ENCODE results near the gene SCARB1. TPM values are rescaled to one million over a fixed set of nuclear protein-coding genes. Genes with fewer than 3 reads are reported as not detected.
A peak's percentile ranks its signal among the peaks of the same experiment; 100 is the strongest.

The SCARB1 gene
- total and polyA plus RNA-seq, 2 of the 13 experiments (the other 11 are each of a cell fraction or from before 2014, with no cell fraction given): 63.4 to 160 TPM

DNA sequence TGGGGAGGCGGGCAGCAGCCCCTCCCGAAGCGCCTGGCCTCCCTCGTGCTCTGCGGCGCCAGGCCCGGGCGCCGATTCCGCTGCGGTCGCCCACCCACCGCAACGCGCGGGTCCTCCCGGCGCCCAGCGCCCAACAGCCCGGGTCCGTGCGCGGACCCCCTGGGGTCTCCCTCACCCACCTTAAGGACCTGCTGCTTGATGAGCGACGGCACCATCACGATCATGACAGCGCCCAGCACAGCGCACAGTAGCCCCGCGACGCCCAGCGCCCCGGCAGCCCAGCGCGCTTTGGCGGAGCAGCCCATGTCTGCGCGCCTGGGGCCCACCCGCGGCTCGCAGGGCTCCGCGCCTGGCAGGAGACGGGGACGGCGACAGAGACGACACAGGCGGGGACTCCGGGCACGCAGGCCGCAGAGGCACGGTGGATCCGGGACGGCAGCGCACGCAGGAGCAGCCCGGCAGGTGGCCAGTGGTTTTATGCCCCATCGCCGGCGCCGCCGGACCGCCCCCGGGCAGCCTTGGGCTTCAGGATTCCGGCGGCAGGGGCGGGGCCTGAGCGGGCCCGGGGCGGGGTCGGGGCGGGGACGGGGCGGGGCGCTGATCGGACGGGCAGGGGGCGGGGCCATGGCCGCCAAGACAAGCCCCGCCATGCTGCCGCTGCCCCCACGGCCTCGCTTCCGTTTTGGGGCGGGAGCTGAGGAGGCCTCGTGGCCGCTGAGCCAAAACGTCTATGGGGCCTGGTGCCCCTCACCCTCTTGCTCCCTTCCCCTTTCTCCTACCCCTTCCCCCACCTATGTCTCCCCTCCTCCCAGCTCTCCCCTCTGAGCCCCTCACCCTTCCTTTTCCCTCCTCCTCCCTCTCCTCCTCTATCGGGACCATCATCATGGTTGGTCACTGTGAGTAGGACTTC lies at the start of gene SCARB1 (continued):
- peak; percentile 95; the same call in 1 of the 2 replicates for TF ChIP-seq TSC22D2 (CRISPR knock-in tag; IDR thresholded peaks at IDR 0.05; ENCODE audit: borderline replicate concordance)
- TF ChIP-seq ZNF607 (CRISPR knock-in tag; IDR thresholded peaks at IDR 0.05; ENCODE audit: borderline replicate concordance): no peak
- TF ChIP-seq NR3C1 (CRISPR knock-in tag; IDR thresholded peaks at IDR 0.05): no peak
- no peak for TF ChIP-seq ZNF3 (CRISPR knock-in tag; IDR thresholded peaks at IDR 0.05)
- TF ChIP-seq, protein P1, sequence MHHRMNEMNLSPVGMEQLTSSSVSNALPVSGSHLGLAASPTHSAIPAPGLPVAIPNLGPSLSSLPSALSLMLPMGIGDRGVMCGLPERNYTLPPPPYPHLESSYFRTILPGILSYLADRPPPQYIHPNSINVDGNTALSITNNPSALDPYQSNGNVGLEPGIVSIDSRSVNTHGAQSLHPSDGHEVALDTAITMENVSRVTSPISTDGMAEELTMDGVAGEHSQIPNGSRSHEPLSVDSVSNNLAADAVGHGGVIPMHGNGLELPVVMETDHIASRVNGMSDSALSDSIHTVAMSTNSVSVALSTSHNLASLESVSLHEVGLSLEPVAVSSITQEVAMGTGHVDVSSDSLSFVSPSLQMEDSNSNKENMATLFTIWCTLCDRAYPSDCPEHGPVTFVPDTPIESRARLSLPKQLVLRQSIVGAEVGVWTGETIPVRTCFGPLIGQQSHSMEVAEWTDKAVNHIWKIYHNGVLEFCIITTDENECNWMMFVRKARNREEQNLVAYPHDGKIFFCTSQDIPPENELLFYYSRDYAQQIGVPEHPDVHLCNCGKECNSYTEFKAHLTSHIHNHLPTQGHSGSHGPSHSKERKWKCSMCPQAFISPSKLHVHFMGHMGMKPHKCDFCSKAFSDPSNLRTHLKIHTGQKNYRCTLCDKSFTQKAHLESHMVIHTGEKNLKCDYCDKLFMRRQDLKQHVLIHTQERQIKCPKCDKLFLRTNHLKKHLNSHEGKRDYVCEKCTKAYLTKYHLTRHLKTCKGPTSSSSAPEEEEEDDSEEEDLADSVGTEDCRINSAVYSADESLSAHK (CRISPR knock-in tag; IDR thresholded peaks at IDR 0.05; ENCODE audit: borderline replicate concordance): no peak
- TF ChIP-seq SETDB1 (CRISPR knock-in tag; IDR thresholded peaks at IDR 0.05; ENCODE audit: borderline replicate concordance): no peak
- TF ChIP-seq KLF16 (CRISPR knock-in tag; IDR thresholded peaks at IDR 0.05): peak in 1 of 2 experiments; percentile 70; a peak in 2 of 4 replicates
- peak; percentile 89 for TF ChIP-seq TAF1 (CRISPR knock-in tag; IDR thresholded peaks at IDR 0.05)
- no peak for TF ChIP-seq MEIS2 (CRISPR knock-in tag; IDR thresholded peaks at IDR 0.05)
- no peak for TF ChIP-seq TOPORS (CRISPR knock-in tag; IDR thresholded peaks at IDR 0.05)
- no peak for TF ChIP-seq ZNF496 (CRISPR knock-in tag; IDR thresholded peaks at IDR 0.05; ENCODE audit: insufficient replicate concordance)
- TF ChIP-seq, protein P2, sequence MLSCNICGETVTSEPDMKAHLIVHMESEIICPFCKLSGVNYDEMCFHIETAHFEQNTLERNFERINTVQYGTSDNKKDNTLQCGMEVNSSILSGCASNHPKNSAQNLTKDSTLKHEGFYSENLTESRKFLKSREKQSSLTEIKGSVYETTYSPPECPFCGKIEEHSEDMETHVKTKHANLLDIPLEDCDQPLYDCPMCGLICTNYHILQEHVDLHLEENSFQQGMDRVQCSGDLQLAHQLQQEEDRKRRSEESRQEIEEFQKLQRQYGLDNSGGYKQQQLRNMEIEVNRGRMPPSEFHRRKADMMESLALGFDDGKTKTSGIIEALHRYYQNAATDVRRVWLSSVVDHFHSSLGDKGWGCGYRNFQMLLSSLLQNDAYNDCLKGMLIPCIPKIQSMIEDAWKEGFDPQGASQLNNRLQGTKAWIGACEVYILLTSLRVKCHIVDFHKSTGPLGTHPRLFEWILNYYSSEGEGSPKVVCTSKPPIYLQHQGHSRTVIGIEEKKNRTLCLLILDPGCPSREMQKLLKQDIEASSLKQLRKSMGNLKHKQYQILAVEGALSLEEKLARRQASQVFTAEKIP (CRISPR knock-in tag; IDR thresholded peaks at IDR 0.05; ENCODE audit: borderline replicate concordance): no peak
- TF ChIP-seq HHEX (CRISPR knock-in tag; IDR thresholded peaks at IDR 0.05): no peak
- peak; percentile 44; the same call in 1 of the 2 replicates for TF ChIP-seq SNAPC2 (CRISPR knock-in tag; IDR thresholded peaks at IDR 0.05)
- no peak for TF ChIP-seq SRSF4 (IDR thresholded peaks at IDR 0.05; ENCODE audit: low read depth, low read length, poor library complexity, severe bottlenecking)
- TF ChIP-seq ZSCAN31 (CRISPR knock-in tag; IDR thresholded peaks at IDR 0.05; ENCODE audit: low read depth): 0 out of 2 replicates have a peak, but pooled peaks have one; percentile 52
- TF ChIP-seq ZNF775 (CRISPR knock-in tag; IDR thresholded peaks at IDR 0.05; ENCODE audit: borderline replicate concordance): no peak
- 0 out of 2 replicates have a peak, but pooled peaks have one; percentile 84 for TF ChIP-seq AFF4 (CRISPR knock-in tag; IDR thresholded peaks at IDR 0.05)
- TF ChIP-seq ADNP (CRISPR knock-in tag; IDR thresholded peaks at IDR 0.05): no peak
- TF ChIP-seq PRMT3 (CRISPR knock-in tag; IDR thresholded peaks at IDR 0.05; ENCODE audit: borderline replicate concordance, low read depth): 0 out of 2 replicates have a peak, but pooled peaks have one; percentile 20
